HG02642 (cell line): ENCODE measurements around the gene TTC6.

Experiments
- ATAC-seq: cut with Tn5 transposase; IDR thresholded peaks from one replicate; pipeline ENCODE4 v1.9.1; 2021; ENCODE audit warnings: mild to moderate bottlenecking; ENCODE audit not compliant: unreplicated experiment, poor library complexity

Gene TTC6

DNA sequence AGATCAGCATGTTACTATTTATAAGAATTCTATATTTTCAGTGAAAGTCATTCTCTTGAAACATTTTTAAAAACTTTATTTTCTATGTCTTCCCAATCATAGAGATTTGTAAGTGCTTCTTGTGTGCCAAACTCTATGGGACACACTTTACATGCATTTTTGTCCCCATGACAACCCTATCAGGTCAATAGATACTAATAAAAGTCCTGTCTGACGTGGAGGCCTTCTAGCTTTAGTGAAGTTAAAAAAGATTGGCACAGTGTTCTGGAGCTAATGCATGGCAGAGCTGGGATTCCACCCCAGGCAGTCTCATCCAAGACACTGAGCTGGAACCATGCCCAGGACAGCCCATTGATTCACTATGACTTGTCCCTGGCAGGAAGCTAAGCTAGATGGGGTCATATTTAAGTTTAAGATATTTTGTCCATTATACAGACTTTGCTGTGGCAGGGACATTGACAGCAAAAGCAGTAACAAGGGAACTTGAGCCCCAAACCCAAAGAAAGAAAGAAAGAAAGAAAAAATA is 28.1 kb downstream of the TTC6 start:
- ATAC-seq: no peak

DNA sequence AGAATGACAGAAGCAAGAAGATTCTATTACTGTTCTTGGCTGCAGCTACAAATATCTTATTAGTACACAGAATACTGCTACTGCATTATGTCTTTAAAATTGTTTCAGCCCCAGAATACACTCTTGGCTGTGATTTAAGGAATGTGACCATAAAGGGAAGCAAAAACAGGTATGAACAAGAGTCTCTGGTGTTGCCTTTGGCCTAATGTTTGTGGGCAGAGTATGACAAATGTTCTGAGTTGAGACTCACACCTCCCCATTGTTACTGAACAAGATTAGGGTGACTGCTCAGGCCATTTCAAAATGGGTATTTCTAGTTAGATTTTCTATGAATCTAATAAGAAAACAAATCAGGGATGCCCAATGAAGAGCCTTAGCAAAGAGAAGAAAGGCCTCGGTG is 28.5 kb downstream of the TTC6 start:
- no peak for ATAC-seq

DNA sequence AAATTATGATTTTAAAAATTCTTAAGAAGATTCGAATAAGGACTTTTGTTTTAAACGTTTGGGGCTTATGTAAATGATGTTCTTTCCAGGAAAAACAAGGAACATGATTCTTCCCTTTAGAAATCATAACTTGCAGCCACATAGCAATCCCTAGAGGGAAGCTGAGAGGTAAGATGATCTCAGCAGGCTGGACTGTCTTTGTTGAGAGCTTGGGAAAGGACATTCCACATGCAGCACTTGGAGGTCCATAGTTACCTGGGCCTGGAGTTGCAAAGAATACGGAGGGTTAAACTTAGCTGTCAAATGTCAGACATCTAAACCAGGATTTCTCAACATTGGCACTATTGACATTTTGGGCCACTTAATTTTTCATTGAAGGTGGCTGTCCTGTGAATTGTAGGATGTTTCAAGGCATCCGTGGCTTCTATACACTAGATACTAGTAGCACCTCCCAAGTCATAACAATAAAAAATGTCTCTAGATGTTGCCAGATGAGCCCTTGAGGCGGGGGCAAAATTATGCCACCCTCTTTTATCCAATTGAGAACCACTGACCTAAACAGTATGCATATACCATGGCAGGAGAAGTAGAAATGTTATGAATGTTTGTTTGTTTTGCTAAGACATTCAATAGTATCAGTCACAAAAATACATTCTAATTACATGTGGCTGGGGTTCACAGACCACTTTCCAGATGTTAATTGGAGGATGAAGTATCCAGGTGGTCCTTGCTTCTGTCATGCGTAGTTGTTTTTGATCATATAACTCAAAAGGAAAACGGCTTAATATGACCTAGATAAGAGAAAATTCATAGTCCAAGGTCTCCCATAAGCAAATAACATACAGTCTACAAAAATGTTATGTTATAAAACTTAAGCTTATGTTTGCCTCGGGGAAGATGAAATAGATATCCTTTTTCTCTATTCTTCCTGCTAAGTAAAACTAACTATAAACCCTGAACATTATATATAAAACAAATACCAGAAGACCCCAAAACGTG is 30.5 kb downstream of the TTC6 start:
- no peak for ATAC-seq

DNA sequence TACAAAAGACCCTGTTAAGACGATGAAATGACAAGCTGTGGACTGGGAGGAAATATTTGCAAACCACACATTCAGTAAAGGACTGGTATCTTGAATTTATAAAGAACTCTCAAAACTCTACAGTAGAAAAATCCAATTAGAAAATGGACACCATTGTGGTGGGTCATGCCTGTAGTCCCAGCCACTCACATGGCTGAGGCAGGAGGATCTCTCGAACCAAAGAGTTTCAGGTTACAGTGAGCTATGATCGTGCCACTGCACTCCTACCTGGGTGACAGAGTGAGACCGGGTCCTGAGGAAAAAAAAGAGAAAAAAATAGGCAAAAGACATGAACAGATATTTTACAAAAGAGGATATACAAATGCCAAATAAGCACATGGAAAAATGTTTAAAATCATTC is 41.9 kb downstream of the TTC6 start:
- ATAC-seq: no peak

DNA sequence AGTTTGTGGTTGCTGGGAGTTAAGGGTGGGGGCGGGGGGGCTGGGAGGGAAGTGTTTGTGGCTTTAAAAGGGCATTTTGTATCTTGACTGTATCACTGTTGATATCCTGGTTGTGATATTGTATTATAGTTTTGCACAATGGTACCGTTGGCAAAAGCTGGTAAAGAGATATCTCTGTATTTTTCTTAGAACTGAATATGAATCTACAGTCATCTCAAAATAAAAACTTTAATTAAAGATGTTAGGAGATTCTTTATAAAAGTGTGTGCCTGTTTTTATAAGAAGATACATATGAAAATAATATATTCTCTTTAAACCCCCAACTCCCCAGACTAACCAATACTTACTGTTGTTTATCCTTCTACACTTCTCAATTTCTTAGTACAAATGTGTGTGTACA is 43.2 kb downstream of the TTC6 start:
- ATAC-seq: no peak

DNA sequence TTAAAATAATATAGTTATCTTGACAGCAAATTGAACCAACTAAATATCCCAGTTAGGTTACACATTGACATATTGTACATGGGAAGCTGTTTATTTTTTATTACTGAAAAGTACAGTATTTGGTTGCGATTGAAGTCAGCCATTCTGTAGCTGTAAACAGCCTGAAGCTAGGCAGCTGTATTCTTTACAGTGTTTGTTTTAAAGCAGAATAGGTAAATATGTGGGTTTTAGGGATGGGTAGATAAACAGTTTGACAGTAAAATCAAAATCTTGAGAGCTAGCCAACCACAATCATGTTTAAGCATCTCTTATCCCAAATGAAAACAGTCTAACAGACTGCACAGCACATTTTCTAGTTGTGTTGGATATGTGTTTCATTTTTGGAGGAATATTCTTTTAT is 45.7 kb downstream of the TTC6 start:
- ATAC-seq: no peak

DNA sequence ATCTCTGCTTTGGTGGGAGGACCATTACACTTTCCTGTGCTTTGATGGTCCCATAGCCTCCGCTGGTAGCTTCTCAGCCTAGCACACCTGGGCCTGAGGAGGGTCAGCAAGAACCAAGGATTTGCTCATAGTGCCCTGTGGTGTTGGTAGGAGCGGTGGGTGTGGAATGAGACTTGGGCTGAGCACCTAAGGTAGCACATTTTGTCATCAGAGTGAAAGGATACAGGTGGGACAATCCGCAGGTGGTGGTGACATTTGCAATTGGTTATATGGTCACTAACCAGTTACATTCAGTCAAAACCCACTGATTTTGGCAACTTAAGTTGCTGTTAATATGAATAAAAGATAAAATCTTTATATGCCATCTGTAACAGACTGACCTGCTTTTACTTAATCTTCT is 46.7 kb downstream of the TTC6 start:
- no peak for ATAC-seq

DNA sequence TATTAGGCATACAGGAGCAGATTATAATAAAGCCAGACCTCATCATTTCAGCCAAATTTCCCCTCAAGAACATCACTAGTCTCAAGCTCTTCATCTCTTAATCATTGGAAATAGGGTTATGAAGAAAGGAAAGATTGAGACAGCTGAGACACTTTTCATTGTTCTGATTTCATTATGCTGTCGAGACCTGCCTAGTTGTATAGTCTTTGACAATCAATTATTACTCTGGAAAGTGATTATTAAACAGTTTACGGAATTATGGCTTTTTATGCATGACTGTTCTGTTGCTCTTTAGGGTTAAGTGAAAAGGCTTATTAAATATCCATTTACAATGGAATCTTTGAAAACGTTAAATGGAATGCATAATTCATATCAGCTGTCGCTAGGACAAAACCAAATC is 48.3 kb downstream of the TTC6 start:
- no peak for ATAC-seq
